Measurements from ENCODE around the gene HMGXB4.

DNA sequence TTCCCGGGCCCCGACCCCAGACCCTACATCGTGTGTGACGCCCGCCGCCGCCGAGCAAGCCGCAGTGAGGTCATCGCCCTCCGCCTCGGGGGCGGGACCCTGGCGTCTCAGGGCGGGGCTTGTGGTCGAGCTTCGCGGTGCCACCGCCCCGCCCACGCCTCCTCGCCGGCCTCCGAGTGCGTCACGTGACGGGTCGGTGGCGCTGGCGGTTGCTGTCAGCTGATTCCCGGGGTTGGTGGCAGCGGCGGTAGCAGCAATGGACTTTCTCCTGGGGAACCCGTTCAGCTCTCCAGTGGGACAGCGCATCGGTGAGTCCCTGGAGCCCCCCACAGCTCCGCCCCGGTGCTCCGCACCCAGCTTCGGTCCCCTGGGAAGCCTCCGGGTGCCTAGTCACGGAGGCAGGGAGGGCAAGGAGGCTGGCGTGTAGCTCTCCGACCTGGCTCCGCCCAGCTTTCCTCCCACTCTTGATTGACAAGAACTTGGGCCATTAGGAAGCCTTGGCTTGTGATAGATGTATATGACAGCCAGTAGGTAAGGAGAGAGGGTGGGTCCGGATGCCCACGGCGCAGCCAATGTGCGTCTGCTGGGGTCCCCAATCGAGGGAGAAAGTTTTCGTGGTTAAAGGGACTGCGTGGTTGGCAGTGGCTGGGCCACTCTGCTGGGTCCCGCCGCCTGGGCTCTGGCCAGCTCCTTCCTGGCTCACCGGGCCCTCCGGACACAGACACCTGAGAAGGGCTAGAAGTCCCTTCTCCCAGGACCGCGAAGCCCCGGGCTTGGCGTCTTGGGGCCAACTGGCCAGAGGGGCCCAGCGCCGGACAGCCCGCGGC, 42.6 kb downstream of the HMGXB4 start, which contains the start of gene TOM1:
- TF ChIP-seq YY1 (IDR thresholded peaks at IDR 0.05; ENCODE audit: insufficient read depth, insufficient read length) (no peak), SUZ12 (IDR thresholded peaks at IDR 0.05; ENCODE audit: extremely low read depth, insufficient read depth, insufficient read length) (no peak), ZNF274 (IDR thresholded peaks at IDR 0.05; ENCODE audit: low read depth, low read length) (no peak)
